ENCODE data around the gene KLK12.
"Not testable (repeated sequence)": the region's sequence is repeated elsewhere in the genome, so short reads cannot be mapped to it uniquely, and the experiment has no call there.

Gene KLK12

DNA sequence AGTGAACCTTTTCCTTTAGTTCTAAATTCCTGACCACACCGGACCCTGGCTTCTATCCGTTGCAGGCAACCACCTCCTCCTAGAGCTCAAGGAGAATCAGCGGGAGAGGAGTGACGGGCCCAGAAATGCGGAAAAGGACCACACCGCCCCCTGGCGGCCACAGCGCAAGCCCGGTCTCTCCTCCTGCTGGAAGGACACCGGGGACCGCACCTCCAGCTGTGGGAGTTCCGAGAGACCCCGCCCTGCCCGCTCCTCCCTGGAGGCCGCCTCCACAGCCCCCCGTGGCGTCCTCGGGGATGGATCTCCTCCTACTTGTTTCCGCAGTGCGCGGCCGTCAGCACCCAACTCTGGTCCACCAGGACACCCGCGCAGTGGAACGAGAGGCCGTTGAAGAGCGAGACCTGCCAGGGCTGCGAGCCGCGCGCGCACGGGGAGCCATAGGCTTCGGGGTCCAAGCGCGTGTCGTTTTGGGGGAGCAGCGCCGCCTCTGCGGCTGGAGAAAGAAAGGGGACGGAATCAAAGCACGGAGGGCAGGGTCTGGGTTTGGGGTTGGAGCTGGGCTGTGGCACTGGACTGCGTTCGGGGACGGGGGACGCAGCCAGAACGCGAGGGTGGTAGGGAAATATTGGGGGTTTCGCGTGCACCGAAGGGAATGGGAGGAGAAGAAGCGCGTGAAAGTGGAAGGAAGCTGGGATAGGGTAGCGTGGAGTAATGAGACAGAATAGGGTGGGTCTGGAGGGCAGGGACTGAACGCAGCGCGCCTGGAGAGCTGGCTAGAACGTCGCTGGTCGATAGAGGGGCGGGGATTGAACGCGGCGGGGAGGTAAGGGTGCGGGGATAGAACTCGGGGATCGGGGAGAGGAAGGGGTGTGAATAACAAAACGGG, 17.8 kb downstream of the KLK12 start:
- FAIRE-seq (no peak), DNase-seq (ENCODE audit: low spot score) (no peak)

DNA sequence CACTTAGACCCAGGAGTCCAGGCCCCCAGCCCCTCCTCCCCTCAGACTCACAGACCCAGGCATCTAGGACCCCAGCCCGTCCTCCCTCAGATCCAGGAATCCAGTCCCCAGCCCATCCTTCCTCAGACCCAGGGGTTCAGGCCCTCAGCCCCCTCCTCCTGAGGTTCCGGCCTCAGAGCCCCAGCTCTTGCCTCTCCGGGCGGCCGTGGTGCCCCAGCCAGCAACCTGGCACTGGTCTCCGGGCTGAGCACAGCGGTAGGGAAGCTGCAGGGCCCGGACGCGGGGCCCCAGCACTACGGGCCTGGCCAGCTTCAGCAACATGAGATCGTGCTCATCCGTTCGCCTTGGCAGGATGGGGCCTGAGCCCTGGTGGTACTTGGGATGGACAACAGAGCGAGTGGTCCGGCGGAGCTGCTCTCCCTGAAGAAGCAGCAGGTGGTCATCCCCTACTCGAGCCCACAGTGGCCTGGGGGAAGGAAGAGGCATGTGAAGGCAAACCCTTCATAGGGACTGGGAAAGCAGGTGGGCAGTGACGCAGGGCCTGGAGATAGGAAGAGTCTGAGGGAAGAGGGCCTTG, 19.0 kb downstream of the KLK12 start:
- no peak for DNase-seq (ENCODE audit: low spot score)
- no peak for FAIRE-seq

GRCh38 chr19:51014242-51014641, 20.6 kb downstream of the KLK12 start:
- FAIRE-seq: no peak

DNA sequence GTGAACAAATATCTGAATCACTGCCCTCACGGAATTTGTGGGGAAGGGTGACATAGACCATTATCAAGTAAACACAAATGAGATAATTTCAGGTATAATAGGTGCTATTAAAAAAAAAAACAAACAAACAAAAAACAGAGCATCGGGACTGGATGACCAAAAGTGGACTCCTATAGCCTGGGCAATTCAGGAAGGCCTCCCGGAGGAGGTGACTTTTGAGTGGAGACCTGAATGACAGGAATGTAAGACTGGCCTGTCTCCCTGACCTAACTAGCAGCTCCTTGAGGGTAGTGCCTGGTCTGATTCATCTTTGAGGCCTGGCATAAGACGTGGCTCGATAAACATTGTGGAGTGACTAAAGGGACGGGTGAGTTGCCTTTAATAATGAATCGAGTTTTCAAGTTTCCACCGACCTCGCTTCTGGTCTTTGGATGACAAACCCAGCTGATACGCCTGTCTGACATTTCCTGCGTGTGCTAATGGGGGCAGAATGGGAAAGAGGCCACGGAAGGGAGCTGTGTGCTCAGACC, 22.1 kb downstream of the KLK12 start:
- DNase-seq (ENCODE audit: low spot score) (no peak), FAIRE-seq (no peak)

More at GRCh38 chr19:51014242-51014641, 20.6 kb downstream of the KLK12 start:
- no peak for DNase-seq (ENCODE audit: low spot score)

- DNase-seq (ENCODE audit: low spot score) (no peak), FAIRE-seq (no peak)
These were observed 24.6 kb downstream of the KLK12 start for GRCh38 chr19:51010066-51010795.

GRCh38 chr19:51009061-51009891, 25.5 kb downstream of the KLK12 start:
- no peak for DNase-seq (ENCODE audit: low spot score)
- FAIRE-seq: no peak

DNA sequence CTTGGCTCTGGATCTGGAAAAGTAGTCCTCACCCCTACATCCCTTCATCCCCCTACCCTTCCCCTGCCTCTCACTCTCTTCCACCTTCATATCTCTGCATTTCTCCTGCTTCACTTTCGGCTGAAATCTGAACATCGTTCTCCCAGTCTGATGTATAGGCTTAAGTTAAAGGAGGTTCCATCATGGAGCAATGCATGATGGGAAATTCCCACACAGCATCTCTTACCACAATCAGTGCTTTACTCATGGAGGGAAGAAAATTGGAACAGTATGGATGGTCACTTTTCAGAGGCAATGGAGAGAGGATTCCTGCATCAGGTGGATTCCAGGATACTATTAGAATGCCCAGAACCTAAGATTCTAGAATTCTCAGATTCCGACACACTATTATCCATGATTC, 27.3 kb downstream of the KLK12 start:
- DNase-seq (ENCODE audit: low spot score) (no peak), FAIRE-seq (no peak)

GRCh38 chr19:51006406-51006805, 28.4 kb downstream of the KLK12 start:
- DNase-seq (ENCODE audit: low spot score): no peak
- FAIRE-seq: no peak

DNA sequence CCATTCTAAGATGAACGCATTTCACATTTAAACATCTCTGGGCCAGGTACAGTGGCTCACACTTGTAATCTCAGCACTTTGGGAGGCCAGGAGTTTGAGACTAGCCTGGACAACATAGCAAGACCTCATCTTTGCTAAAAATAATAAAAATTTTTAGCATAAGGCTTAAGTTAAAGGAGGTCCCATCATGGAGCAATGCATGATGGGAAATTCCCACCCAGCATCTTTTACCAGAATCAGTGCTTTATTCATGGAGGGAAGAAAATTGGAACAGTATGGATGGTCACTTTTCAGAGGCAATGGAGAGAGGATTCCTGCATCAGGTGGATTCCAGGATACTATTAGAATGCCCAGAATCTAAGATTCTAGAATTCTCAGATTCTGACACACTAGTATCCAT, 29.6 kb downstream of the KLK12 start:
- no peak for FAIRE-seq
- DNase-seq (ENCODE audit: low spot score): no peak

GRCh38 chr19:51003316-51003715, 31.5 kb downstream of the KLK12 start:
- FAIRE-seq: no peak
- DNase-seq (ENCODE audit: low spot score): no peak

DNA sequence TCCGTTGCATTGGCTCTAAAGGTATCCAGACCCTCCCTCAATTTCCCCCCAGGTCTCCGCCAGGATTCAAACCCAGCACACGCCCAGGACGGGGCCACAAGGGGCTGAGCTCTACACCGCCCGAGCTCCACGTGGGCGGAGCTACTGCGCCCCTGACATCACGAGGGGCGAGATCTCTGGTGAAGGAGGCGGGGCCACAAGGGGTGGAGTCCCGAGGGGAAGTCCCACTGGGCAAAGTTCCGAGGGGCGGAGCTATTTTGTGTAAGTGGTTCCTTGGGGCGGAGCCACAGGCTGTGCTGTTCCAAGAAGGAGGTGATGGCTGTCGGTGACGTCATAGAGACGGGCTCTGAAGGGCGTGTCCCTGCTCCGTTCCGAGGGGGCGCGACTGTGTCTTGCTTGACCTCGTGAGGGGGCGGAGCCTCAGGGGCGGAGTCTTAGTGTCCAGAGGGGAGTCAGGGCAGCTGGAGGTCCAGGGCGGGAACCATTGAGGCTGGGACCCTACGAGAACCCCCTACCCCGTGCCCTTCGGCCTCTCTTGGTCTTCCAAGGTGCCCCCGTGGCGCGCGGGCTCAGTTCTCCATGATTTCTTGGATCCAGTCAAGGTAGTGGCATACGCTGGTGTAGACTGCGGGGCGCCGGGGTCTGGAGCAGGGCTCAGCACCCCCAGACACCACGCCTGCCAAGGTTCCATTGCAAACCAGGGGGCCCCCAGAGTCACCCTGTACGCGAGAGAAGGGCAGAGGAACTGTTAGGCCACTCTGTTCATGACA, 32.1 kb downstream of the KLK12 start:
- FAIRE-seq: no peak
- DNase-seq (ENCODE audit: low spot score): no peak

DNA sequence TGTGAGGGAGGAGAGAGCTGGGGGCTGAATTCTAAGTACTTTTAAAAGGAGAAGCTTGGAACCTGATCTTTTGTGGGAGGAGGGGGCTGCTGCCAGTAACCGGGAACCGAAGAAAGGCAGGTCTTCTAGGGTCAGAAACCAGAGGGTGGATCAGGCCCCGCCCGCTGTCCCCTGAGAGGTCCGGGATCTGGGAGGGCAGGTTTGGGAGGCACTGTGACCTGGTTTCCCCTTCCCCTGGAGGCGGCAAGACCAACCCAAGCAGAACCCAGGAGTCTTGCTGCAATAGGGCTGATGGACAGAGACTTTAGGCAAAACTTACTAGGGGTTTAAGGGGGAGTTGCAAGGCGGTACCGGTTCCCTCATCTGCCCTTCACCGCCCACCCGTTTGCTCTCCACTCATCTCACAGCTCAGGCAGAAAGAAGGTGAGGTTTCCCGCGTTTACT, 32.7 kb downstream of the KLK12 start:
- FAIRE-seq: no peak
- no peak for DNase-seq (ENCODE audit: low spot score)

GRCh38 chr19:51001515-51001914, 33.3 kb downstream of the KLK12 start, which contains the start of gene KLK8:
Gene KLK8, minus strand, starts transcription at chr19:51001604. Its CDS starts 437 bp downstream, at chr19:51001167.
- DNase-seq (ENCODE audit: low spot score) (no peak), FAIRE-seq (no peak)

DNA sequence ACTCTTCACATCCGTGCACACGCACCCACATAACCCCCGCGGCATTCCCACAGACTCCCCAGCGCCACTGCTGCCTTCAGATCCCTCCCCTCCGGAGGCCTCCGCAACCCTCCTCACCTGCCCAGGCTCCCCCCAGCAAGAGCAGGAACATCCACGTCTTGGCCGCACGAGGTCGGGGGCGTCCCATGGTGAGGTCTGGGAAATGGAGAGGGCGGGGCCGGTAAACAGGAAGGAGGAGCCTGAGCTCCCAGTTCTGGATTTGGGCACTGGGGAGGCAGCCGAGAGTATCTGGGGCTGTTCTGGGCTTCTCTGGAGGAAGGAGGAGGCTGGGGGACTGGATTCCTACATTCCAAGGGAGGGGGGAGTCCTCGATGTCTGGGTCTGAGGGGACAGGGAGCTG, 33.8 kb downstream of the KLK12 start:
- no peak for DNase-seq (ENCODE audit: low spot score)
- FAIRE-seq: no peak

DNA sequence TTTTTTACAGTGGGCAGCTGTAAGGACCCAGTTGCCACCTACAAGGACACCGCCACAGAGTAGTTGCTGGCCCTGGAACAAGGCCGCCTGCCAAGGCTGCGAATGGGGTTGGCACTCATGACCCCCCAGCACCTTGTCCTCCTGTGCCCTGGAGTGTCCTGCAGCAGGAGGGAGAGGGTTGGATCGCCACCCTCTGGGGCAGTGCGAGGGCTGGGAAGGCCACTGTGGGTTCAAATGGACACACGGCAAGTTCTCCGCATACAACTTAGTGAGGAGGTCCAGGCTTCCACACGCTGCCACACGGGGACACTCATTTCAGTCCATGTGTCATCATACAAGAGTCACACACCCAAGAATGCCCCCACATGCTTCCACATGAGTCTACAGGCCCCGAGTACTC, 34.4 kb downstream of the KLK12 start:
- FAIRE-seq (no peak), DNase-seq (ENCODE audit: low spot score) (no peak)

DNA sequence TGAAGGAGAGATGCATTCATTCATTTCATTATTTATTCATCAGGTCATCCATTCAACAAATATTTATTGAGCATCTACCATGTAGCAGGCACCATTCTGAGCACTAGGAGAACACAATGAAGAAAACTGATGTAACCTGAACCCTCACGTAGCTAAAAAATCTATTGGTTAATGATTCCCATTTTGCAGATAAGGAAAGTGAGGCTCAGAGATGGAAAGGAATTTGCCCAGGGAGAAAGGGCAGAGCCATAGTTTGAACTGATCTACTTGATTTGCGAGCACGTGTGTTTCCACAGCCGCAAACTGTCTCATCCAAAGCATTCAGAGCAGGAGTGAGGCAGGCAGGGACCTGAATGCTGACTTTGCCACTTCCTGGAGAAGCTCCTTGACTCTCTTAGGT, 36.1 kb downstream of the KLK12 start:
- no peak for DNase-seq (ENCODE audit: low spot score)
- no peak for FAIRE-seq

GRCh38 chr19:50998061-50998460, 36.7 kb downstream of the KLK12 start:
- DNase-seq (ENCODE audit: low spot score) (no peak), FAIRE-seq (no peak)

GRCh38 chr19:50994129-50994528, 40.7 kb downstream of the KLK12 start:
- no peak for FAIRE-seq

DNA sequence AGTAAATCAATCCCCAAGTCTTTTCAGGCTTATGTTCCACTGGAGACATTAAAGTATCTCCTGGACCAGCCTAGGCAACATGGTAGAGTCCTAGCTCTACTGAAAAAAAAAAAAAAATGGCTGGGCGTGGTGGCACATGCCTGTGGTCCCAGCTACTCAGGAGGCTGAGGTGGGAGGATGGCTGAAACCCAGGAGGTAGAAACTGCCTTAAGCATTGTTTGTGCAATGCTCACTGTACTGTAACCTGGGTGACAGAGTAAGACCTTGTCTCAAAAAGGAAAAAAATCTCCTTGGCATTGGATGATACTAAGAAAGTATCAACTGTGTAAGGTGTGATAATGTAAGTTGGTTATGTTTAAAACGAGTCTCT, 42.2 kb downstream of the KLK12 start:
- FAIRE-seq: no peak
- DNase-seq (ENCODE audit: low spot score): no peak

More at GRCh38 chr19:50994129-50994528, 40.7 kb downstream of the KLK12 start:
- no peak for DNase-seq (ENCODE audit: low spot score)

DNA sequence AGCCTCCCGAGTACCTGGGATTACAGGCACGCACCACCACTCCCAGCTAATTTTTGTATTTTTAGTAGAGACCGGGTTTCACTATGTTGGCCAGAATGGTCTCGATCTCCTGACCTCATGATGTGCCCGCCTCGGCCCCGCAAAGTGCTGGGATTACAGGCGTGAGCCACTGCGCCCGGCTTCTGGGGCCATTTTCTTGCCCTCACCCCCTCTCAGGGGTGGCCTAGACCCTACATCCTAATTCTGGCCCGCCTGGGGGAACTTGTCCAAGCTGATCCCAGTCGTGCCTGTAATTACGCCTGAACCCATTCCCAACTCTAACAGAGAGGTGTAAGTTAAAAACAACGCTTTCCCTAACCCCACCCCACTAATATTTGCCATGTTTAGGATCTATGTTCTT, 50.4 kb downstream of the KLK12 start:
- DNase-seq (ENCODE audit: low spot score); FAIRE-seq: not testable (repeated sequence)
